ENCODE data around the gene IER3. TPM values are rescaled to one million over a fixed set of nuclear protein-coding genes. Genes with fewer than 3 reads are reported as not detected.

Gene IER3
- total and polyA plus RNA-seq, 2 of the 13 experiments (the other 11 are each of a cell fraction or from before 2014, with no cell fraction given) = 51.1 to 131 TPM

GRCh38 chr6:30721198-30722024 is 22.9 kb downstream of the IER3 start (continued):
- TF ChIP-seq, protein P1, sequence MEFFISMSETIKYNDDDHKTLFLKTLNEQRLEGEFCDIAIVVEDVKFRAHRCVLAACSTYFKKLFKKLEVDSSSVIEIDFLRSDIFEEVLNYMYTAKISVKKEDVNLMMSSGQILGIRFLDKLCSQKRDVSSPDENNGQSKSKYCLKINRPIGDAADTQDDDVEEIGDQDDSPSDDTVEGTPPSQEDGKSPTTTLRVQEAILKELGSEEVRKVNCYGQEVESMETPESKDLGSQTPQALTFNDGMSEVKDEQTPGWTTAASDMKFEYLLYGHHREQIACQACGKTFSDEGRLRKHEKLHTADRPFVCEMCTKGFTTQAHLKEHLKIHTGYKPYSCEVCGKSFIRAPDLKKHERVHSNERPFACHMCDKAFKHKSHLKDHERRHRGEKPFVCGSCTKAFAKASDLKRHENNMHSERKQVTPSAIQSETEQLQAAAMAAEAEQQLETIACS (CRISPR knock-in tag; IDR thresholded peaks at IDR 0.05) = peak; percentile 80
- no peak for TF ChIP-seq NFYC (CRISPR knock-in tag; IDR thresholded peaks at IDR 0.05)
- peak in 1 of 2 experiments; percentile 49; a peak in 1 of 4 replicates for TF ChIP-seq KLF16 (CRISPR knock-in tag; IDR thresholded peaks at IDR 0.05)
- TF ChIP-seq SMARCE1 (IDR thresholded peaks at IDR 0.05; ENCODE audit: borderline replicate concordance) = no peak
- TF ChIP-seq NR2F1 (CRISPR knock-in tag; IDR thresholded peaks at IDR 0.05) = no peak
- TF ChIP-seq, protein P2, sequence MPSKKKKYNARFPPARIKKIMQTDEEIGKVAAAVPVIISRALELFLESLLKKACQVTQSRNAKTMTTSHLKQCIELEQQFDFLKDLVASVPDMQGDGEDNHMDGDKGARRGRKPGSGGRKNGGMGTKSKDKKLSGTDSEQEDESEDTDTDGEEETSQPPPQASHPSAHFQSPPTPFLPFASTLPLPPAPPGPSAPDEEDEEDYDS (CRISPR knock-in tag; IDR thresholded peaks at IDR 0.05) = peak; percentile 64
- TF ChIP-seq ZFX (CRISPR knock-in tag; IDR thresholded peaks at IDR 0.05; ENCODE audit: low read depth) = 0 out of 2 replicates have a peak, but pooled peaks have one; percentile 18
- 0 out of 2 replicates have a peak, but pooled peaks have one; percentile 42 for TF ChIP-seq ZNF280D (CRISPR knock-in tag; IDR thresholded peaks at IDR 0.05)
- TF ChIP-seq ZC3H4 (CRISPR knock-in tag; IDR thresholded peaks at IDR 0.05; ENCODE audit: borderline replicate concordance) = peak; percentile 92; the same call in 1 of the 2 replicates
- TF ChIP-seq ZNF33B (CRISPR knock-in tag; IDR thresholded peaks at IDR 0.05) = no peak
- no peak for TF ChIP-seq CHCHD3 (CRISPR knock-in tag; IDR thresholded peaks at IDR 0.05)
- TF ChIP-seq PAF1 (CRISPR knock-in tag; IDR thresholded peaks at IDR 0.05) = 0 out of 2 replicates have a peak, but pooled peaks have one; percentile 22
- TF ChIP-seq, protein P3, sequence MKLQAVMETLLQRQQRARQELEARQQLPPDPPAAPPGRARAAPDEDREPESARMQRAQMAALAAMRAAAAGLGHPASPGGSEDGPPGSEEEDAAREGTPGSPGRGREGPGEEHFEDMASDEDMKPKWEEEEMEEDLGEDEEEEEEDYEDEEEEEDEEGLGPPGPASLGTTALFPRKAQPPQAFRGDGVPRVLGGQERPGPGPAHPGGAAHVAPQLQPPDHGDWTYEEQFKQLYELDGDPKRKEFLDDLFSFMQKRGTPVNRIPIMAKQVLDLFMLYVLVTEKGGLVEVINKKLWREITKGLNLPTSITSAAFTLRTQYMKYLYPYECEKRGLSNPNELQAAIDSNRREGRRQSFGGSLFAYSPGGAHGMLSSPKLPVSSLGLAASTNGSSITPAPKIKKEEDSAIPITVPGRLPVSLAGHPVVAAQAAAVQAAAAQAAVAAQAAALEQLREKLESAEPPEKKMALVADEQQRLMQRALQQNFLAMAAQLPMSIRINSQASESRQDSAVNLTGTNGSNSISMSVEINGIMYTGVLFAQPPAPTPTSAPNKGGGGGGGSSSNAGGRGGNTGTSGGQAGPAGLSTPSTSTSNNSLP (IDR thresholded peaks at IDR 0.05; ENCODE audit: low read depth, low read length) = peak; percentile 35; the same call in 1 of the 2 replicates
- no peak for TF ChIP-seq ELF3 (CRISPR knock-in tag; IDR thresholded peaks at IDR 0.05)
- no peak for TF ChIP-seq RCOR2 (CRISPR knock-in tag; IDR thresholded peaks at IDR 0.05)
- TF ChIP-seq IRF2 (CRISPR knock-in tag; IDR thresholded peaks at IDR 0.05) = peak; percentile 78
- TF ChIP-seq ZFP37 (CRISPR knock-in tag; IDR thresholded peaks at IDR 0.05; ENCODE audit: borderline replicate concordance) = peak; percentile 24; the same call in 1 of the 2 replicates
